H9 (cell line): Measurements from ENCODE around the gene LRP1B. TPM values are rescaled to one million over a fixed set of nuclear protein-coding genes. Genes with fewer than 3 reads are reported as not detected.

Experiments used
- DNase-seq: peaks from one replicate; pipeline ENCODE4 v3.0.0-alpha.2; 2017
- H2AFZ ChIP-seq: one replicate; pipeline ENCODE4 v1.6.1; 2013; ENCODE audit warnings: mild to moderate bottlenecking, low read length, control low read depth, moderate library complexity
- H2AK5ac ChIP-seq: 2 replicates; pipeline ENCODE4 v1.6.1; 2013; ENCODE audit warnings: low read length, control low read depth, mixed read lengths; ENCODE audit not compliant: insufficient read length
- H2BK120ac ChIP-seq: one replicate; pipeline ENCODE4 v1.6.1; 2013; ENCODE audit warnings: low read depth, mild to moderate bottlenecking, low read length, control low read depth, inconsistent platforms; ENCODE audit not compliant: poor library complexity, severe bottlenecking
- H2BK12ac ChIP-seq: 2 replicates; pipeline ENCODE4 v1.6.1; 2013; ENCODE audit warnings: low read length, control low read depth, mixed read lengths, low read depth; ENCODE audit not compliant: insufficient read length
- H2BK15ac ChIP-seq: 2 replicates; pipeline ENCODE4 v1.6.1; 2013; ENCODE audit warnings: low read depth, low read length, control low read depth
- H2BK20ac ChIP-seq: one replicate; pipeline ENCODE4 v1.6.1; 2013; ENCODE audit warnings: low read depth, mild to moderate bottlenecking, low read length, control low read depth, inconsistent platforms; ENCODE audit not compliant: poor library complexity, severe bottlenecking
- H2BK5ac ChIP-seq: 2 replicates; pipeline ENCODE4 v1.6.1; 2013; ENCODE audit warnings: low read length, control low read depth, mixed read lengths; ENCODE audit not compliant: insufficient read length
- H3K14ac ChIP-seq: 2 replicates; pipeline ENCODE4 v1.6.1; 2013; ENCODE audit warnings: low read length, control low read depth; ENCODE audit not compliant: insufficient read depth
- H3K18ac ChIP-seq: 2 replicates; pipeline ENCODE4 v1.6.1; 2013; ENCODE audit warnings: low read depth, mild to moderate bottlenecking, mixed read lengths, low read length, control low read depth; ENCODE audit not compliant: insufficient read length
- H3K23ac ChIP-seq: 2 replicates; pipeline ENCODE4 v1.6.1; 2013; ENCODE audit warnings: low read length, control low read depth, mixed read lengths, low read depth; ENCODE audit not compliant: insufficient read length
- H3K23me2 ChIP-seq: 2 replicates; pipeline ENCODE4 v1.6.1; 2013; ENCODE audit warnings: low read depth, mild to moderate bottlenecking, mixed read lengths, low read length, control low read depth; ENCODE audit not compliant: insufficient read length, poor library complexity, severe bottlenecking
- H3K27ac ChIP-seq: 2 replicates; pipeline ENCODE4 v1.5.1; 2013; ENCODE audit warnings: low read length, control low read depth, mixed read lengths, low read depth; ENCODE audit not compliant: insufficient read length
- H3K27me3 ChIP-seq: 2 replicates; pipeline ENCODE4 v1.6.1; 2013; ENCODE audit warnings: low read length, control low read depth, inconsistent platforms; ENCODE audit not compliant: insufficient read depth
- H3K4ac ChIP-seq: 2 replicates; pipeline ENCODE4 v1.6.1; 2013; ENCODE audit warnings: low read depth, mild to moderate bottlenecking, control low read depth, inconsistent platforms, low read length, moderate library complexity
- H3K4me1 ChIP-seq: 2 replicates; pipeline ENCODE4 v1.6.1; 2013; ENCODE audit warnings: low read length, control low read depth, inconsistent platforms; ENCODE audit not compliant: insufficient read depth
- H3K4me2 ChIP-seq: 2 replicates; pipeline ENCODE4 v1.6.1; 2013; ENCODE audit warnings: low read length, control low read depth, mixed read lengths; ENCODE audit not compliant: insufficient read length, insufficient read depth
- H3K56ac ChIP-seq: 2 replicates; pipeline ENCODE4 v1.6.1; 2013; ENCODE audit warnings: low read depth, mild to moderate bottlenecking, mixed read lengths, low read length, control low read depth; ENCODE audit not compliant: insufficient read length
- H3K79me1 ChIP-seq: 2 replicates; pipeline ENCODE4 v1.6.1; 2013; ENCODE audit warnings: low read depth, mild to moderate bottlenecking, moderate library complexity, low read length, control low read depth, inconsistent platforms; ENCODE audit not compliant: insufficient read depth, poor library complexity, severe bottlenecking
- H3K79me2 ChIP-seq: 2 replicates; pipeline ENCODE4 v1.6.1; 2013; ENCODE audit warnings: low read length, control low read depth, inconsistent platforms; ENCODE audit not compliant: insufficient read depth
- H3K9ac ChIP-seq: 2 replicates; pipeline ENCODE4 v1.6.1; 2013; ENCODE audit warnings: low read length, control low read depth, mixed read lengths; ENCODE audit not compliant: insufficient read length; ENCODE audit errors: extremely low read depth
- H3K9me3 ChIP-seq: one replicate; pipeline ENCODE4 v1.6.1; 2013; ENCODE audit warnings: low read depth, low read length, inconsistent platforms; ENCODE audit not compliant: control insufficient read depth
- H3T11ph ChIP-seq: one replicate; pipeline ENCODE4 v1.6.1; 2013; ENCODE audit warnings: mild to moderate bottlenecking, low read length, control low read depth, inconsistent platforms
- H4K20me1 ChIP-seq: one replicate; pipeline ENCODE4 v1.6.1; 2013; ENCODE audit not compliant: control insufficient read depth, insufficient read length, insufficient read depth
- H4K5ac ChIP-seq: 2 replicates; pipeline ENCODE4 v1.6.1; 2013; ENCODE audit warnings: low read depth, mild to moderate bottlenecking, mixed read lengths, low read length, control low read depth; ENCODE audit not compliant: insufficient read length
- H4K8ac ChIP-seq: replicated peaks from 2 replicates; pipeline ENCODE4 v1.6.1; 2013; ENCODE audit warnings: low read length, control low read depth, mixed read lengths, low read depth; ENCODE audit not compliant: insufficient read length
- H4K91ac ChIP-seq: 2 replicates; pipeline ENCODE4 v1.6.1; 2013; ENCODE audit warnings: low read depth, mild to moderate bottlenecking, moderate library complexity, mixed read lengths, low read length, control low read depth; ENCODE audit not compliant: insufficient read length
- H3K27ac Mint-ChIP-seq, 3 experiments: 2 replicates in 2 of 3; 3 replicates in 1 of 3; pipeline ENCODE4 v1.8.0; 2020 to 2021; ENCODE audit warnings: mixed read lengths in 3 of 3, mild to moderate bottlenecking in 1 of 3, moderate library complexity in 1 of 3
- H3K27me3 Mint-ChIP-seq: 2 replicates; pipeline ENCODE4 v1.8.0; 2021; ENCODE audit warnings: low read depth, mild to moderate bottlenecking, moderate library complexity, mixed read lengths
- H3K36me3 Mint-ChIP-seq, 3 experiments: 2 replicates in 2 of 3; 3 replicates in 1 of 3; pipeline ENCODE4 v1.8.0; 2020 to 2021; ENCODE audit warnings: low read depth in 3 of 3, mixed read lengths in 3 of 3; ENCODE audit not compliant: insufficient read depth in 1 of 3
- H3K4me1 Mint-ChIP-seq, 2 experiments: 2 replicates each; pipeline ENCODE4 v1.8.0; 2020; ENCODE audit warnings: mixed read lengths in 2 of 2
- H3K4me3 Mint-ChIP-seq, 2 experiments: 2 replicates in 1 of 2; 3 replicates in 1 of 2; pipeline ENCODE4 v1.8.0; 2020 to 2021; ENCODE audit warnings: mild to moderate bottlenecking in 2 of 2, mixed read lengths in 2 of 2, moderate library complexity in 1 of 2
- H3K9me3 Mint-ChIP-seq, 2 experiments: 2 replicates in 1 of 2; 3 replicates in 1 of 2; pipeline ENCODE4 v1.8.0; 2020; ENCODE audit warnings: mild to moderate bottlenecking in 2 of 2, mixed read lengths in 2 of 2, moderate library complexity in 1 of 2
- CTCF ChIP-seq: fragments of 200-600 bp; sonication (generic); conservative IDR thresholded peaks from 3 replicates; pipeline ENCODE4 v1.8.0; 2021; ENCODE audit warnings: antibody characterized with exemption, mild to moderate bottlenecking
- WGBS: extraction: QIAGEN DNeasy Blood & Tissue Kit; methylation state at CpG from one replicate; pipeline ENCODE4 v1.1.7; 2013; ENCODE audit warnings: missing lambda C conversion rate, low lambda C conversion rate, mixed read lengths; ENCODE audit not compliant: insufficient read length; ENCODE audit errors: extremely low coverage; 5-methylcytosine and 5-hydroxymethylcytosine counted together
- total RNA-seq: library from RNA; stranded (reverse); gene quantifications from 2 replicates; pipeline ENCODE4 v1.2.1, GENCODE V29; 2021

LRP1B gene
- total RNA-seq, 1 experiment from 2014 or later: not detected

- no peak overlapping the region for H4K5ac ChIP-seq
- H3K4ac ChIP-seq: no peak overlapping the region
- no peak overlapping the region for H2AK5ac ChIP-seq
- H3K9me3 Mint-ChIP-seq: no peaks in the 10 kb centered on the region
- H2BK12ac ChIP-seq: no peak overlapping the region
- H3K27me3 Mint-ChIP-seq: no peaks in the 10 kb centered on the region
- no peak overlapping the region for H2BK120ac ChIP-seq
- no peak overlapping the region for H3K9ac ChIP-seq
- no peak overlapping the region for H4K91ac ChIP-seq
- H3K4me1 ChIP-seq: no peaks in the 10 kb centered on the region; the same call in 1 of the 2 replicates
- no peaks in the 10 kb centered on the region for H3K27me3 ChIP-seq
- no peaks in the 10 kb centered on the region for H3K36me3 Mint-ChIP-seq
- H3K79me2 ChIP-seq: no peaks in the 10 kb centered on the region
- no peak for TF ChIP-seq CTCF
- no peak overlapping the region for H2BK15ac ChIP-seq
- no peak overlapping the region for H3K18ac ChIP-seq
- no peaks in the 10 kb centered on the region for H3K23me2 ChIP-seq
- no peaks in the 10 kb centered on the region for H3K9me3 ChIP-seq
- no peak overlapping the region for H4K8ac ChIP-seq
- peak overlapping the region in 1 of 2 experiments; percentile 25; a peak in 2 of 5 replicates for H3K4me3 Mint-ChIP-seq
- DNase-seq: no peak
- H3K56ac ChIP-seq: no peak overlapping the region
- H4K20me1 ChIP-seq: no peaks in the 10 kb centered on the region
- no peak overlapping the region for H3K27ac ChIP-seq
- H2BK20ac ChIP-seq: no peak overlapping the region
- peaks cover 10 to 11% of the 10 kb centered on the region in 2 experiments for H3K4me1 Mint-ChIP-seq
- no CpG with 5 or more reads among the region's 4 CpGs for WGBS
- H3T11ph ChIP-seq: no peak overlapping the region
- no peak overlapping the region for H2BK5ac ChIP-seq
- H3K27ac Mint-ChIP-seq: no peak overlapping the region
- no peak overlapping the region for H3K4me2 ChIP-seq
- no peak overlapping the region for H3K14ac ChIP-seq
- no peak overlapping the region for H3K23ac ChIP-seq
- no peak overlapping the region for H2AFZ ChIP-seq
- H3K79me1 ChIP-seq: no peaks in the 10 kb centered on the region
Observed at GRCh38 chr2:141063406-141063805, 1067.4 kb downstream of the LRP1B start.
